Activated CD4-positive, alpha-beta memory T cell treated with anti-CD3 and anti-CD28 coated beads, Interleukin-2, amount 10 ng/mL, durations not matched to agents 7 days and 5 days (primary cell): Measurements from ENCODE around the gene TAOK1. TPM values are rescaled to one million over a fixed set of nuclear protein-coding genes. Genes with fewer than 3 reads are reported as not detected.
A peak's percentile ranks its signal among the peaks of the same experiment; 100 is the strongest.
"Not testable (repeated sequence)": the region's sequence is repeated elsewhere in the genome, so short reads cannot be mapped to it uniquely, and the experiment has no call there.

ENCODE experiments used
- CTCF ChIA-PET: fragments of 350-600 bp; sonication (Branson Sonifier 250); formaldehyde crosslinking; loops from one replicate; lab custom pipeline; 2021; ENCODE audit warnings: antibody characterized with exemption, inconsistent platforms; lab: Charles Lee
- POLR2A ChIA-PET: fragments of 350-600 bp; sonication (Branson Sonifier 250); formaldehyde crosslinking; loops from one replicate; lab custom pipeline; 2021; ENCODE audit warnings: antibody characterized with exemption; lab: Charles Lee
- DNase-seq: peaks from one replicate; pipeline ENCODE4 v3.0.0-alpha.2; 2020
- H3K27ac Mint-ChIP-seq: one replicate; pipeline ENCODE4 v1.8.0; 2021; ENCODE audit warnings: mild to moderate bottlenecking, mixed read lengths
- H3K27me3 Mint-ChIP-seq: one replicate; pipeline ENCODE4 v1.8.0; 2021; ENCODE audit warnings: mixed read lengths
- H3K36me3 Mint-ChIP-seq: one replicate; pipeline ENCODE4 v1.8.0; 2021; ENCODE audit warnings: low read depth, mixed read lengths
- H3K4me1 Mint-ChIP-seq: one replicate; pipeline ENCODE4 v1.8.0; 2021; ENCODE audit warnings: mixed read lengths
- H3K4me3 Mint-ChIP-seq: one replicate; pipeline ENCODE4 v1.8.0; 2021; ENCODE audit warnings: mild to moderate bottlenecking, mixed read lengths
- H3K9me3 Mint-ChIP-seq: one replicate; pipeline ENCODE4 v1.8.0; 2021; ENCODE audit warnings: mixed read lengths
- total RNA-seq, 2 experiments: library from RNA; stranded (reverse); gene quantifications; one replicate each; pipeline ENCODE4 v1.2.3, GENCODE V29; 2021

Gene TAOK1
- total RNA-seq, 2 experiments from 2014 or later = 50.0 to 51.0 TPM

DNA sequence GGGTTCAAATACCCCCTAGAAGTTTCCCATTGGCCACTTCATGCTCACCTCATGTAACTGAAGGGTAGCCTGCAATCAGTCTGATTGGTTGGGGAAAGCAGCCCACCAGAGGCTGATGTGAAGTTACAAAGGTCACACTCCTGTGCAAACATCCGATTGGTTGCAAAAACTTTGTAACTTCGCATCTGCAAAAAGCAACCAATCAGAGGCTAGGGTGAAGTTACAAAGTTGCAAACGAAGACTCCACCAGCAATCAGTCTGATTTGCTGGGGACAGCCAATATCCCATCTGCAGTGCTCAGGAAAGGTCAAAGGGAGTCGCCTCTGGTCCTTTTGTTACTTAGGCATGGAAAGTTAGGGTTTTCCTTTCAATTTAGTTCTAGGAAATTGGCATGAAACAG is 40.1 kb downstream of the TAOK1 start:
- Mint-ChIP-seq H3K9me3 (no peaks in the 10 kb centered on the region), H3K36me3 (peaks cover 25% of the 10 kb centered on the region), H3K27me3 (no peaks in the 10 kb centered on the region), H3K4me1 (peaks cover 11% of the 10 kb centered on the region), H3K27ac (no peak overlapping the region), H3K4me3 (no peak overlapping the region)
- POLR2A ChIA-PET = no interaction called here
- CTCF ChIA-PET = interaction anchor here (1.2 kb wide), 1 partner anchor 60 kb away, joined by 4 read pairs; no protein-coding TSS in a partner anchor
- no peak for DNase-seq

GRCh38 chr17:29433541-29433940 is 43.4 kb downstream of the TAOK1 start:
- CTCF ChIA-PET = no interaction called here
- DNase-seq = no peak
- Mint-ChIP-seq H3K27ac (no peak overlapping the region), H3K27me3 (no peaks in the 10 kb centered on the region), H3K4me3 (no peak overlapping the region), H3K9me3 (no peaks in the 10 kb centered on the region), H3K4me1 (peaks cover 11% of the 10 kb centered on the region), H3K36me3 (peaks cover 12% of the 10 kb centered on the region)
- POLR2A ChIA-PET = no interaction called here

DNA sequence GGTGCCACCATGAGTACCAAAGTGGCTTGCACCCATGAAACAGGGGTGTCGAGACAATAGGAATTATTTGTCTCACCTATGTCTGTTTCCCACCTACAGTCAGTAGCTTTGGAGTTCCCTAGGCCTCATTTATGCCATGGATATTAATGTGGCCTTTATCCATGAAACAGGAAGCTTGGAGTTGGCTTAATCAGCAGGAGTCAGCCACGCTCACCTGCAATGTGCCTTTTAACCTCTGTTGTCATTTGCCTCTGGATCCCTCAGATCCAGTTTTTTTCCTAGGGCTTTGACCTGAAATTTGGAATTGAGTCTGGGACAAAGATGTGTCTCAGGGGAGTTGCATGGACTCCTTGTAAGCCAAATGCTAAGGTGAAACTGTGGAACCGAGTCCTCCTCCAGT is 44.4 kb downstream of the TAOK1 start:
- CTCF ChIA-PET = no interaction called here

DNA sequence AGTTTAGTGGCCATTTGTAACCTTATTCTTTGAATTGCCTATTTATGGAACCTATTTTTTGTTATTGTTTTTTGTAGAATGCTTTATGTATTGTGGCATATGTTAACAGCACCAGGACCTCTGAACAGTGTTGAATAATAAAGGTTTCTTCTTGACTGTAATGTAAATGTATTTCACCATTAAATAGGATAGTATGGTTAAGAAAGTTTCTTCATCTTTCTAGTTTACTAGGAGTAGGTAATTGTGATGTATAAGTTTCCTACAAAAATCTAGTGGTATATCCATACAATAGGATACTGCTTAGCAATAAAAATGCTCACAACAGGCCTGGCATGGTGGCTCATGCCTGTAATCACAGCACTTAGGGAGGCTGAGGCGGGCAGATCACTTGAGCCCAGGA is 52.3 kb downstream of the TAOK1 start:
- H3K4me3 Mint-ChIP-seq = no peak overlapping the region
- no peak overlapping the region for H3K27ac Mint-ChIP-seq
- DNase-seq = no peak
- H3K36me3 Mint-ChIP-seq = peaks cover 14% of the 10 kb centered on the region
- ChIA-PET CTCF (no interaction called here), POLR2A (no interaction called here)
- H3K9me3 Mint-ChIP-seq = no peaks in the 10 kb centered on the region
- peaks cover 21% of the 10 kb centered on the region for H3K4me1 Mint-ChIP-seq
- no peaks in the 10 kb centered on the region for H3K27me3 Mint-ChIP-seq

More for the DNA sequence above, 44.4 kb downstream of the TAOK1 start:
- Mint-ChIP-seq H3K4me1 (peaks cover 11% of the 10 kb centered on the region), H3K27ac (no peak overlapping the region), H3K9me3 (no peaks in the 10 kb centered on the region), H3K4me3 (no peak overlapping the region), H3K36me3 (peaks cover 12% of the 10 kb centered on the region), H3K27me3 (no peaks in the 10 kb centered on the region)
- POLR2A ChIA-PET = no interaction called here
- DNase-seq = no peak

DNA sequence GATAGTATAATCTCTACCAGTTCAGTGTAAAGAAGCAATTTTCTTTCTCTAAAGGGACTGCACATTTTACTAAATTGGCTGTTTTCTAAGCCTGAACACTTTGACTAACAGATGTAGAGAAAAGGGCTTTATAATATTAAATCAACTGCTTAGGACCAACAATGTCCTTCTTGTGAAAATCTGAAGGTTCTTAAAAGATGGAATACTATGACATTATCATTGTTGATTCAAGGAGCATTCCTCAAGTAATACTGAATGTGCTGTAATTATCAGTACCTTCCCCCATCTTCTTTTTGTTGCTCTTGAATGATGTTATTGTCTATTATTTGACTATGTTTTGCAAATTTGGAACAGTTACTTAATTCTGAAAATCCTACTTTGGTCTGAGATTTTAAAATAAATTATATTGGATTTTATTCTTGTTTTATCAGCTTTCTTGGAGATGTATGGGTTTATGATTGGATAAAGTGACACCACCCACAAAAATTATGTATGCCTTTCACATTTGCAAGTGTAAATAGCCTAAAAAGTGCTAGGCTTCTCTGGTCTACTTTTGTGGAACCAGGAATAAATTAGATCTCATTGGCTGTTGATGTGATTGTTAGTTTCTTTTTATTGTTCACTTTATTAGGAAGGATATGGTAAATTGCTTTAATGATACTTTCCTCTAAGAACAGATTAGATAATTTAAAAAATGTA is 53.0 kb downstream of the TAOK1 start:
- no peak for DNase-seq
- H3K9me3 Mint-ChIP-seq = no peaks in the 10 kb centered on the region
- H3K4me1 Mint-ChIP-seq = peaks cover 25% of the 10 kb centered on the region
- no peak overlapping the region for H3K27ac Mint-ChIP-seq
- POLR2A ChIA-PET = no interaction called here
- peaks cover 14% of the 10 kb centered on the region for H3K36me3 Mint-ChIP-seq
- CTCF ChIA-PET = no interaction called here
- no peak overlapping the region for H3K4me3 Mint-ChIP-seq
- no peaks in the 10 kb centered on the region for H3K27me3 Mint-ChIP-seq

DNA sequence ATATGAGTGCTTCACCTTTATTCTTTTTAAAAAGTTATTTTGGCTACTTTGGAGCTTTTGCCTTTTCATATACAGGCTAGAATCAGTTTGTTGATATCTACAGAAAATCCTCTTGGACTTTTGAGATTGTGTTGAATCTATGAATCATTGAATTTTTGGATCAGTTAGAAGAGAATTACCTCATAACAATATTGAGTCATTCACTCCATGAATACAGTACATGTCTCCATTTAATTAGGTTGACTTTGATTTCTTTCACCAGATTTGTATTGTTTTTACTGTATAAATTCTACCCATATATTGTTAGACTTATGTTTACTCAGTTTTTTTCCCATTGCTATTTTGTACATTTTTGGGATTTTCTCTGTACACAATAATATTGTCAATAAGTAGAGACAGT is 54.4 kb downstream of the TAOK1 start:
- no peak for DNase-seq
- H3K9me3 Mint-ChIP-seq = no peaks in the 10 kb centered on the region
- no peak overlapping the region for H3K27ac Mint-ChIP-seq
- H3K4me1 Mint-ChIP-seq = peaks cover 28% of the 10 kb centered on the region
- H3K27me3 Mint-ChIP-seq = no peaks in the 10 kb centered on the region
- peaks cover 11% of the 10 kb centered on the region for H3K36me3 Mint-ChIP-seq
- no peak overlapping the region for H3K4me3 Mint-ChIP-seq
- CTCF ChIA-PET = no interaction called here
- POLR2A ChIA-PET = no interaction called here

- Mint-ChIP-seq H3K4me1 (peaks cover 29% of the 10 kb centered on the region), H3K27ac (no peak overlapping the region), H3K9me3 (no peaks in the 10 kb centered on the region), H3K36me3 (peaks cover 13% of the 10 kb centered on the region), H3K4me3 (no peak overlapping the region), H3K27me3 (no peaks in the 10 kb centered on the region)
- ChIA-PET POLR2A (no interaction called here), CTCF (no interaction called here)
- no peak for DNase-seq
These were observed 55.7 kb downstream of the TAOK1 start for GRCh38 chr17:29445844-29446243.

- ChIA-PET CTCF (no interaction called here), POLR2A (no interaction called here)
- DNase-seq = no peak
- Mint-ChIP-seq H3K36me3 (peaks cover 33% of the 10 kb centered on the region), H3K27me3 (no peaks in the 10 kb centered on the region), H3K27ac (peak overlapping the region; percentile 1), H3K4me1 (peaks cover 23% of the 10 kb centered on the region), H3K9me3 (no peaks in the 10 kb centered on the region), H3K4me3 (no peak overlapping the region)
These were observed 59.9 kb downstream of the TAOK1 start for GRCh38 chr17:29449865-29450671.

DNA sequence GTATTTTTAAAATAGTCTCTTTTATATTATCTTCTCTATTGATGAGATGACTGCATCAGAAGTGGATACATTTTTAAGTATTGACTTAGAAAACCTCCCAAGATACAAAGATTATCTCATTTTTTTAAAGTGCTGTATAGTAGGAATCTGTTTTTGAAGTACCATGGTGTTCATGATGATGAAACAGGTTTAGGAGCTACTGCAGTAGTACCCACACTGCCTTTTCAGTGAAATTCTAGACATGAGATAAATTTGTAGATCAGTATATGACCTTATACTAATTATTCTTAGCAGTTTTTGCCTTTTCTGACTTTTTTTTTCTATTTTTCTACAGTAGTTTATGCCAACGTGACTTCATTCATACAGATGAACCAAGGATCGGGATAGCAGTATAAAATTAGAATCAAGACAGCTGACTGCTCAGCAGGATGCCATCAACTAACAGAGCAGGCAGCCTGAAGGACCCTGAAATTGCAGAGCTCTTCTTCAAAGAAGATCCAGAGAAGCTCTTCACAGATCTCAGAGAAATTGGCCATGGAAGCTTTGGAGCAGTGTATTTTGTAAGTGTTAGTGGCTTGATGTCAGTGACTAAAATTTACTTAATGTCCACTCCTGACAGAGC is 61.1 kb downstream of the TAOK1 start:
- no peaks in the 10 kb centered on the region for H3K9me3 Mint-ChIP-seq
- no peak overlapping the region for H3K27ac Mint-ChIP-seq
- no peak overlapping the region for H3K4me3 Mint-ChIP-seq
- H3K27me3 Mint-ChIP-seq = no peaks in the 10 kb centered on the region
- POLR2A ChIA-PET = no interaction called here
- peaks cover 42% of the 10 kb centered on the region for H3K36me3 Mint-ChIP-seq
- DNase-seq = no peak
- peaks cover 13% of the 10 kb centered on the region for H3K4me1 Mint-ChIP-seq
- CTCF ChIA-PET = no interaction called here

DNA sequence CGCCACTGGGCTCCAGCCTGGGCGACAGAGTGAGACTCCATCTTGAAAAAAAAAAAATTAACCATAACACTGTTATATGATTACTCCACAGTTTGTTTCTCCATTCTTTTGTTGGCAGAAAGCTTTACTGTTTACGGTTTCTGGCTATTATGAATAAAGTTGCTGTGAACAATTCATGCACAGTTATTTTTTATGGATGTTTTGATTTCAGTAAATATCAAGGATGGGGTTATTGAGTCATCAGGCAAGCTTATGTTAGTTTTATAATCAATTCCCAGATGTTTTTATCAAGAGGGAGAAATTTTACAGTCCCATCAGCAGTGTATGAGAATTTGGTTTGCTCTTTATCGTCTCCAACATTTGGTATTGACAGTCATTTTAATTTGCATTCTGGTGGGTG is 67.9 kb downstream of the TAOK1 start:
- Mint-ChIP-seq H3K9me3 (no peaks in the 10 kb centered on the region), H3K27me3 (no peaks in the 10 kb centered on the region), H3K4me1 (peaks cover 1% of the 10 kb centered on the region), H3K27ac (no peak overlapping the region), H3K36me3 (peaks cover 42% of the 10 kb centered on the region), H3K4me3 (no peak overlapping the region)
- POLR2A ChIA-PET = no interaction called here
- no peak for DNase-seq
- CTCF ChIA-PET = no interaction called here

DNA sequence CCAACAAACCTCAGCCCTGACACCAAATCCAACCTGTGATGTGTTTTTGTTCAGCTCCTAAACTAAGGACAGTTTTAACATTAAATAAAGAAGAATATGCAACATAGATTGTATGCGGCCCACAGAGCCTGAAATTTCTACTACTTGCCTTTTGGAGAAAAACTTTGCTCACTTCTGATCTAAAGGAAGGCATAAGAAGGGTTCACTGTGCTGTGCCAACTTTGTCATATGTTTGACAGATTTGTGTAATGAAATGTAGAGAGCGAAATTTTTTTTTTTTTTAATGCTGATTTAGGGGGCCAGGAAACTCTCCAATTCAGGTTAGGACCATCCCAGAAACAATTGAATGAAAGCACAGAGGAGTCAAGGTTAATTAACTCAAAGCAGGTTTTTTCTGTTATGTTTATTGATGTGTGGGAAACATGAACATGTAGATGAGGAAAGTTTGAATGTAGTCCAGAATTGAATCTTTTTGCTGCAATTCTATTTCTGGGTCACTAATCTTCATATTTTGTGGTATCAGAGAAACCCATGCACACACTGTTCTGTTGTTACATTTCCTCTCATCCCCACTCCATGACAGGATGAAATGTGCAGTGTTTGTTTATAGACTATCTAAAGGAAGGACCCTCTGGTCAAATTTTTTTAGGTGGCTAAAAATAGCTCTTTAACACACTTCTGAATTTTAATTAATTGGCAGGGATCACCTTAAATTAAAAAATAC is 71.5 kb downstream of the TAOK1 start:
- H3K4me1 Mint-ChIP-seq = no peaks in the 10 kb centered on the region
- POLR2A ChIA-PET = no interaction called here
- CTCF ChIA-PET = no interaction called here
- no peaks in the 10 kb centered on the region for H3K27me3 Mint-ChIP-seq
- no peaks in the 10 kb centered on the region for H3K9me3 Mint-ChIP-seq
- no peak overlapping the region for H3K4me3 Mint-ChIP-seq
- H3K27ac Mint-ChIP-seq = no peak overlapping the region
- H3K36me3 Mint-ChIP-seq = peaks cover 35% of the 10 kb centered on the region
- DNase-seq = no peak

- POLR2A ChIA-PET = no interaction called here
- CTCF ChIA-PET = no interaction called here
- Mint-ChIP-seq H3K27me3 (no peaks in the 10 kb centered on the region), H3K4me1 (no peaks in the 10 kb centered on the region), H3K27ac (no peak overlapping the region), H3K9me3 (no peaks in the 10 kb centered on the region), H3K36me3 (peaks cover 40% of the 10 kb centered on the region), H3K4me3 (no peak overlapping the region)
- DNase-seq = no peak
These were observed 79.1 kb downstream of the TAOK1 start for GRCh38 chr17:29469276-29469675.

DNA sequence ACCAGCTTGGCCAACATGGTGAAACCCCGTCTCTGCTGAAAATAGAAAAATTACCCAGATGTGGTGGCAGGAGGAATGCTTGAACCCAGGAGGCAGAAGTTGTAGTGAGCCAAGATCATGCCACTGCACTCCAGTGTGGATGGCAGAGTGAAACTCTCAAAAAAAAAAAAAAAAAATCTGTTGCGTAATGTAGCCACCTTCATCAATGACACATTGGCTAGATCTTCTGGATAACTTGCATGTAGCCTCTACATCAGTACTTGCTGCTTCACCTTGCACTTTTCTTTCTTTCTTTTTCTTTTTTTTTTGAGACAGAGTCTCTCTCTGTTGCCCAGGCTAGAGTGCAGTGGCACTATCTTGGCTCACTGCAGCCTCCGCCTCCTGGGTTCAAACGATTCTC is 83.3 kb downstream of the TAOK1 start:
- CTCF ChIA-PET, H3K27me3 Mint-ChIP-seq, H3K4me3 Mint-ChIP-seq, H3K27ac Mint-ChIP-seq, H3K9me3 Mint-ChIP-seq, DNase-seq, H3K4me1 Mint-ChIP-seq, POLR2A ChIA-PET: not testable (repeated sequence)
- H3K36me3 Mint-ChIP-seq = peaks cover 33% of the 10 kb centered on the region
